ENCODE measurements around the gene OXLD1.
A peak's percentile ranks its signal among the peaks of the same experiment; 100 is the strongest.
"Not testable (repeated sequence)": the region's sequence is repeated elsewhere in the genome, so short reads cannot be mapped to it uniquely, and the experiment has no call there.

The OXLD1 gene

DNA sequence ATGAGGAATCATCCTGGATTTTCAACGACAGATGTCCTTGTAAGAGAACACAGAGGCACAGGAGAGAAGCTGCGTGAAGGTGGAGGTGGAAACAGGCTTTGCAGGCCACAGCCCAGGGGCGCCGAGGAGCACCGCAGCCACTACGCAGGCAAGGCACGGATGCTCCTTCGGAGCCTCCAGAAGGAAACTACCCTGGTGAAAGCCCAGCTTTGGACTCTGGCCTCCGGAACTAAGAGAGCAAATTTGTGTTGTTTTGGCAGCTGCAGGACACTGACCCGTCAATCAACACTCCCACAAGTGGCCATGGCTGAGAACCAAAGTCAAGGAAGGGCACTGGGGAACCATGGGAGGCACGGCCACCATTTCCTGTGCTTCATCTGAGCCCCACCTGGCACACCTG lies 13.7 kb upstream of the OXLD1 start:
- H3K4me3 ChIP-seq (ENCODE audit: low read length) = no peak overlapping the region
- DNase-seq (ENCODE audit: low read depth) = no peak
- TF ChIP-seq, protein P1, sequence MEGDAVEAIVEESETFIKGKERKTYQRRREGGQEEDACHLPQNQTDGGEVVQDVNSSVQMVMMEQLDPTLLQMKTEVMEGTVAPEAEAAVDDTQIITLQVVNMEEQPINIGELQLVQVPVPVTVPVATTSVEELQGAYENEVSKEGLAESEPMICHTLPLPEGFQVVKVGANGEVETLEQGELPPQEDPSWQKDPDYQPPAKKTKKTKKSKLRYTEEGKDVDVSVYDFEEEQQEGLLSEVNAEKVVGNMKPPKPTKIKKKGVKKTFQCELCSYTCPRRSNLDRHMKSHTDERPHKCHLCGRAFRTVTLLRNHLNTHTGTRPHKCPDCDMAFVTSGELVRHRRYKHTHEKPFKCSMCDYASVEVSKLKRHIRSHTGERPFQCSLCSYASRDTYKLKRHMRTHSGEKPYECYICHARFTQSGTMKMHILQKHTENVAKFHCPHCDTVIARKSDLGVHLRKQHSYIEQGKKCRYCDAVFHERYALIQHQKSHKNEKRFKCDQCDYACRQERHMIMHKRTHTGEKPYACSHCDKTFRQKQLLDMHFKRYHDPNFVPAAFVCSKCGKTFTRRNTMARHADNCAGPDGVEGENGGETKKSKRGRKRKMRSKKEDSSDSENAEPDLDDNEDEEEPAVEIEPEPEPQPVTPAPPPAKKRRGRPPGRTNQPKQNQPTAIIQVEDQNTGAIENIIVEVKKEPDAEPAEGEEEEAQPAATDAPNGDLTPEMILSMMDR (conservative IDR thresholded peaks at IDR 0.05; ENCODE audit: low read depth, low read length) = no peak

DNA sequence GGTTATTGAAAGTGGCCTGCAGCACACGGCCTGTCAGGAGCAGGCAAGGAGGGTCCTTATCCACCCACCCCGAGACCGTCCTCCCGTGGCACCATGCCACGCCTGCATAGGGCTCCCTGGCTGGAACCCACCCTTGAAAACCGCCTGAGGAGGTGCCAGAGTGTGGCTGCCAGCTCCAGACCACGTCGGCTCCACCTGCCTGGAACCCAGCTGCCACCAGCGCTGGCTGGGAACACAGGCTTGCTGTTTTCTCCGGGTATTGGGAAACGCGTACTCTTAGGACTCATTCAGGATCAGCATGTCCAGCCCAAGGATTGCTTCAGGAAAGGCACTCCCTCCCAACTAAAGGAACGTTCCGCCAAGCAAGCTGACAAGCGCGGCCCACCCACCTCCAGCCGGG lies 10.5 kb upstream of the OXLD1 start:
- H3K4me3 ChIP-seq (ENCODE audit: low read length) = no peak overlapping the region
- TF ChIP-seq, protein P1 (conservative IDR thresholded peaks at IDR 0.05; ENCODE audit: low read depth, low read length) = no peak
- DNase-seq (ENCODE audit: low read depth) = no peak

DNA sequence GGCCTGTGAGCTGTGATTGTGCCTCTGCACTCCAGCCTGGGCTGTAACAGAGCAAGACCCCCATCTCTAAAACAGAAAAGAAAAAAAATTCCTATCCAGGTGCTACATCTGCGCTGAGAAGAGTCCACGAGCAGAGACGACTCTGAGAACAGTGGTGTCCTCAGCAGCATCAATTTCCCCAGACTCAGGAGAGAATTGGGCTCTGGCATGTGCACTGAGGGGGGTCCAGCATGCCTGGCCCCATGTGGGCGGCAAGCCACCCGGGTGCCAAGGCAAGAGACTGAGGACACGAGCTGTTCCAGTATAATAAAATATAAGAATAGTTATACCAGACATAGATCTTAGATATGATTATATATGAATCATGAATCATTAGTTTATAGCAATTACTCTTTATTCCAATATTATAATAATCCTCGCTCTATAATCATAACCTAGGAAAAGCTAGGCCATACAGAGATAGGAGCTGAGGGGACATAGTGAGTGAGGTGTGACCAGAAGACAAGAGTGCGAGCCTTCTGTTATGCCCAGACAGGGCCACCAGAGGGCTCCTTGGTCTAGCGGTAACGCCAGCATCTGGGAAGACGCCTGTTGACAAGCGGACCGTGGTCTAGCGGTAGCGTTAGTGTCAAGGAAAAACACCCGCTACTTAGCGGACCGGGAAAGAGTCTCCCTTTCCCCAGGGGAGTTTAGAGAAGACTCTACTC lies 9.3 kb upstream of the OXLD1 start:
- not testable (repeated sequence) for DNase-seq (ENCODE audit: low read depth); H3K4me3 ChIP-seq (ENCODE audit: low read length)
- TF ChIP-seq, protein P1 (conservative IDR thresholded peaks at IDR 0.05; ENCODE audit: low read depth, low read length) = peak; percentile 47

DNA sequence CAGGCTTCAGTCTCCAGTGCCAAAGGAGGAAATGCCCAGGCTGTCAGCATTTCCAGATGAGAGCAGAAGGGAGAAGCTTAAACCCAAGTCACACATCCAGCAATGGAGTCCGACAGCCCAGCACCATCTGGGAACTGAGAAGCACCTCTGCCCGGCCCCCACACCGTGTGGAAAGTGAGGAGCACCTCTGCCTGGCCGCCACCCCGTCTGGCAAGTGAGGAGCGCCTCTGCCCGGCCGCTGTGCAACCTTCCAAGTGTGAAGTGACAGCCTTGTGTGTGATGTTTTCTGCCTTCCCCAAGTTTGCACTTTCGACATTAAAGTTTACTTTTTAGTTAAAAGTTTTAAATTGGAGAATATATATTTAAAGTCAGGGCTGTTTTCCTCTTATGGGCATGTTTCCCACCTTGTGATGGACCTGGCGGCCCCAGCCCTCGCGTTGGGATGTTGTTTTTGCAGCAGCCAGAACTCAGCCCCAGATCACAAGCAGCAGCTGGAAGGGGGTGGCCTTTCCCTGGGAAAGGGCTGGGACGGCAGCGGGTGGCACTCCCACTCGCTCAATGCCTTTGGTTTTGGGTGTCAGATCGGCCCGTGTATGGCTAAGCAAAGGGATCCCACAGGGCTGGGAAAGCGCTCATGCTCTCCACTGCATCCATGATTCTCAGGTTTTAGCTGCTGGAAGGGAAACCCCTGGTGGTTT lies 7.3 kb upstream of the OXLD1 start:
- TF ChIP-seq, protein P1 (conservative IDR thresholded peaks at IDR 0.05; ENCODE audit: low read depth, low read length) = no peak
- DNase-seq (ENCODE audit: low read depth) = no peak

DNA sequence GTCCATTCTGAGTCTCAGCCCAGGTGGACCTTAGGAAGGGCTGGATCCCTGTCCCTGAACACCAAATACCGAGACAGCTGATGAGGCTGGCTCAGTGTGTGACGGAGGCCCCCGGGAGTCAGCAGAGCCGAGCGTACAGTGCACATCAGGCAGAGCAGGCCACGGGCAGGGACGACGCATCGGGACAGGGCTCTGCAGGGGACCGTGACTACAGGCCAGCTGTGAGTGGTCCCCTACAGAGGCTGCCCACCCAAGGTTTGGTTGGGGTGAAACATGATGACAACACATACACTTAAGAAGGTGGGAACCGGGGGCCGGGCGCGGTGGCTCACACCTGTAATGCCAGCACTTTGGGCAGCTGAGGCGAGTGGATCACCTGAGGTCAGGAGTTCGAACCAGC lies 6.5 kb upstream of the OXLD1 start:
- no peak for DNase-seq (ENCODE audit: low read depth)
- TF ChIP-seq, protein P1 (conservative IDR thresholded peaks at IDR 0.05; ENCODE audit: low read depth, low read length) = no peak
- no peak overlapping the region for H3K4me3 ChIP-seq (ENCODE audit: low read length)

More for the DNA sequence above, 7.3 kb upstream of the OXLD1 start:
- H3K4me3 ChIP-seq (ENCODE audit: low read length) = no peak overlapping the region

DNA sequence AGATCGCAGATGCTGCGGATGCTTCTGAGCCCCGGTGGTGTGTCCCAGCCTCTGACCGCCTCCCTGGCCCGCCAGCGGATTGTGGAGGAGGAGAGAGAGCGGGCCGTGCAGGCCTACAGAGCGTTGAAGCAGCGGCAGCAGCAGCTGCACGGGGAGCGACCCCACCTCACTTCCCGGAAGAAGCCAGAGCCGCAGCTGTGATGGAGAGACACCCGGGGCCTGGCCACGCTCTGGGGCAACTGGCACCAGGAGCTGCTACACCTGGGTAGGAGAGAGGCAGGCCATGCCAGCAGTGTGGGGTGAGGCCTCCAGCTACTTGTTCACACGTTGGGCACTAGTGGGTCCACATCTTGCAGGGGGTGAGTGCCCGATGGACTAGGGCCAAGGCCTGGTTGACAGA lies 6.1 kb upstream of the OXLD1 start:
- H3K4me3 ChIP-seq (ENCODE audit: low read length) = no peak overlapping the region
- DNase-seq (ENCODE audit: low read depth) = no peak
- TF ChIP-seq, protein P1 (conservative IDR thresholded peaks at IDR 0.05; ENCODE audit: low read depth, low read length) = no peak

DNA sequence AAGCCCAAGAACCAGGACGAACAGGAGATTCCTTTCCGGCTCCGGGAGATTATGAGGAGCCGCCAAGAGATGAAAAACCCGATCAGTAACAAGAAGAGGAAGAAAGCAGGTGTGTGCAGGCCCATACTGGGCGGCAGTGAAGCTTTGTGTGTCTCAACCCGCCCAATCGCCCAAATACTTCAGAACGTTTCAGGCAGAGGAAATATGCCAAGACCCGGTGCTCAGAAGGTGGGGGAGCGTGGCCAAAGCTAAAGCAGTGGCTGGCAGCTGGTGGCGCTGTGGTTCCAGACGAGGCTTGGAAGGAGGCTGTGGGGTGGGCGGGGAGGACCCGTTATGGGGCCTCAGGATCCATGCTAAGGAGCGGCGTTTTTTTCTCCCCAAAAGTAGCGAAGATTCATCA lies 1.3 kb upstream of the OXLD1 start:
- peak overlapping the region; percentile 10 for H3K4me3 ChIP-seq (ENCODE audit: low read length)
- TF ChIP-seq, protein P1 (conservative IDR thresholded peaks at IDR 0.05; ENCODE audit: low read depth, low read length) = no peak
- no peak for DNase-seq (ENCODE audit: low read depth)

Measured in retinal pigment epithelial cell (primary cell).